GM06990 (cell line): ENCODE measurements around the gene ZSCAN26.
"Not testable (repeated sequence)": the region's sequence is repeated elsewhere in the genome, so short reads cannot be mapped to it uniquely, and the experiment has no call there.

Experiments used
- DNase-seq: peaks from one replicate; pipeline ENCODE4 v3.0.0-alpha.2; 2011; ENCODE audit not compliant: insufficient read length; ENCODE audit errors: extremely low read depth
- H3K27me3 ChIP-seq: replicated peaks from 2 replicates; pipeline ENCODE4 v1.6.0; 2011; ENCODE audit warnings: low read length; ENCODE audit not compliant: control insufficient read depth, insufficient read depth
- H3K36me3 ChIP-seq: 2 replicates; pipeline ENCODE4 v1.5.1; 2011; ENCODE audit warnings: low read length; ENCODE audit not compliant: control insufficient read depth, insufficient read depth
- H3K4me3 ChIP-seq: replicated peaks from 2 replicates; pipeline ENCODE4 v1.5.1; 2011; ENCODE audit warnings: low read depth, mild to moderate bottlenecking, control low read depth, low read length
- TF ChIP-seq, protein P1 (sequence below): IDR thresholded peaks from 2 replicates; pipeline ENCODE4 v1.5.1; 2011; ENCODE audit warnings: low read length, control low read depth, mild to moderate bottlenecking, inconsistent platforms; ENCODE audit not compliant: insufficient read depth, poor library complexity, severe bottlenecking

ZSCAN26 gene

DNA sequence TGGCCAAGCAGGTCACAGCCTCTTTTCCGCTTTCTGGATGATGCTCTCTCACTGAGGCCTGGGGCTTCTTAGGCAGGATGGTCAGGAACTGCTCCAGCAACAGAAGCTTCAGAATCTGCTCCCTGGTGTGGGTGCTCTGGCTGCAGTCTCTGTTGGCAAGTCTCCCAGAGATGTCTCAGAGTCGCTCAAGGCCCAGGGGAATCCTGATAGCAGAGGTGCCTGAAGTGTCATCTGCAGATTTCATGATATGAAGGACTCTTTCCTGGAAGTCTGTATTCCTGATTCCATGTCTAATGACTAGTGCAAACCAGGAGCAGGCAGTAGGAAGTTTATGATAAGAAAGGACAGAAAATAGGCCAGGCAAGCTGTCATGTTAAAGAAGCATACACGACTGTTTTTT lies 48.7 kb downstream of the ZSCAN26 start:
- TF ChIP-seq, protein P1, sequence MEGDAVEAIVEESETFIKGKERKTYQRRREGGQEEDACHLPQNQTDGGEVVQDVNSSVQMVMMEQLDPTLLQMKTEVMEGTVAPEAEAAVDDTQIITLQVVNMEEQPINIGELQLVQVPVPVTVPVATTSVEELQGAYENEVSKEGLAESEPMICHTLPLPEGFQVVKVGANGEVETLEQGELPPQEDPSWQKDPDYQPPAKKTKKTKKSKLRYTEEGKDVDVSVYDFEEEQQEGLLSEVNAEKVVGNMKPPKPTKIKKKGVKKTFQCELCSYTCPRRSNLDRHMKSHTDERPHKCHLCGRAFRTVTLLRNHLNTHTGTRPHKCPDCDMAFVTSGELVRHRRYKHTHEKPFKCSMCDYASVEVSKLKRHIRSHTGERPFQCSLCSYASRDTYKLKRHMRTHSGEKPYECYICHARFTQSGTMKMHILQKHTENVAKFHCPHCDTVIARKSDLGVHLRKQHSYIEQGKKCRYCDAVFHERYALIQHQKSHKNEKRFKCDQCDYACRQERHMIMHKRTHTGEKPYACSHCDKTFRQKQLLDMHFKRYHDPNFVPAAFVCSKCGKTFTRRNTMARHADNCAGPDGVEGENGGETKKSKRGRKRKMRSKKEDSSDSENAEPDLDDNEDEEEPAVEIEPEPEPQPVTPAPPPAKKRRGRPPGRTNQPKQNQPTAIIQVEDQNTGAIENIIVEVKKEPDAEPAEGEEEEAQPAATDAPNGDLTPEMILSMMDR, result no peak

GRCh38 chr6:28317866-28318265 lies 50.9 kb downstream of the ZSCAN26 start:
- H3K4me3 ChIP-seq, DNase-seq, H3K27me3 ChIP-seq, H3K36me3 ChIP-seq: not testable (repeated sequence)

More for the DNA sequence above, 48.7 kb downstream of the ZSCAN26 start:
- no peak overlapping the region for H3K4me3 ChIP-seq
- DNase-seq, result no peak
- H3K27me3 ChIP-seq, result no peaks in the 10 kb centered on the region
- no peaks in the 10 kb centered on the region for H3K36me3 ChIP-seq

DNA sequence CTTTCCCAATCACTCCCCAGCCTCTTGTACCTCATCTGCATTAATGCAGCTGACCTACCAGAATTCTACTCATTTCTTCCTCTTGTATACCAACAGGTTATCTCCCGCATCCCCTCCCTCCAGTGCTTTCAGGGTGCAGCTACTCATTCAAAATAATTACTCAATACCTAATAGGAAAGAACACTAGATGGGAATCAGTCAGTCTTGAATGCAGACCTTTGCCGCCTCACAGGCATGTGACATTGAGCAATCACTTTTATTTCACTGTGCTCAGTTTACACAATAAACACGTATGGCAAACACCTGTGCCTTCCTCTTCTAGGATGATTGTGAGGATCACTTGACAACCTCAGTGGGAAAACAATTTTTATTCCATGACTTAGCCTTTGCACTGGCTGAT lies 55.7 kb downstream of the ZSCAN26 start:
- Histone ChIP-seq H3K4me3 (no peak overlapping the region), H3K27me3 (no peaks in the 10 kb centered on the region), H3K36me3 (peaks cover 3% of the 10 kb centered on the region; the same call in 1 of the 2 replicates)
- TF ChIP-seq, protein P1, result no peak
- DNase-seq, result no peak

GRCh38 chr6:28323813-28324424 lies 57.0 kb downstream of the ZSCAN26 start:
- Histone ChIP-seq H3K27me3 (no peaks in the 10 kb centered on the region), H3K36me3 (peaks cover 3% of the 10 kb centered on the region; the same call in 1 of the 2 replicates), H3K4me3 (no peak overlapping the region)
- no peak for DNase-seq
- TF ChIP-seq, protein P1, result no peak

DNA sequence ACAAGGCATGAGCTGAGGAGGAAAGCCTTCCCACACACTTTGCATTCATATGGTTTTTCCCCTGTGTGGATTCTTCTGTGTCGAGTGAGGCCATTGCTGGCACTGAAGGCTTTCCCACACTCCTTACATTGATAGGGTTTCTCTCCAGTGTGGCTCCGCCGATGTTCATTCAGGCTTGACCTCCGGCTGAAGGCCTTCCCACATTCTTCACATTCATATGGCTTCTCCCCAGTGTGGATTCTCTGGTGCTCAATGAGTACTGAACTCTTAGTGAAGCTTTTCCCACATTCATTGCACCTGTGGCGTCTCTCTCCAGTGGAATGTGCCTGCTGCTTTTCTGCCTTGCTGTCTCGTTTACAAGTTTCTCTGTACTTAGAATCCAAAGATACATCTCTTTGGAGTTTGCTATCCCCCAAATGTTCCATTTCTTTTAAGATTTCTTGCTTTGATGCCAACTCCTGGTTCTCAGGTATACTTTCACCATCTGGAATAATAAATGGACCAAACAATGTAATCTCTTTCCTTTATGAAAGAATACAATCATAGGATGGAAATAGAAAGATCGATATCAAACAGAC lies 59.5 kb downstream of the ZSCAN26 start:
- no peak overlapping the region for H3K4me3 ChIP-seq
- DNase-seq, result no peak

More for the DNA sequence above, 59.5 kb downstream of the ZSCAN26 start:
- Histone ChIP-seq H3K36me3 (peaks cover 3% of the 10 kb centered on the region; the same call in 1 of the 2 replicates), H3K27me3 (no peaks in the 10 kb centered on the region)
- TF ChIP-seq, protein P1, result no peak
